DLD1 (cell line): ENCODE measurements around the gene PSMB9.

Source experiments
- in situ Hi-C: cut with HindIII; loops from 2 replicates; pipeline ENCODE4 v1.10.0; 2017; ENCODE audit warnings: low sequenced_read_pairs

Gene PSMB9

DNA sequence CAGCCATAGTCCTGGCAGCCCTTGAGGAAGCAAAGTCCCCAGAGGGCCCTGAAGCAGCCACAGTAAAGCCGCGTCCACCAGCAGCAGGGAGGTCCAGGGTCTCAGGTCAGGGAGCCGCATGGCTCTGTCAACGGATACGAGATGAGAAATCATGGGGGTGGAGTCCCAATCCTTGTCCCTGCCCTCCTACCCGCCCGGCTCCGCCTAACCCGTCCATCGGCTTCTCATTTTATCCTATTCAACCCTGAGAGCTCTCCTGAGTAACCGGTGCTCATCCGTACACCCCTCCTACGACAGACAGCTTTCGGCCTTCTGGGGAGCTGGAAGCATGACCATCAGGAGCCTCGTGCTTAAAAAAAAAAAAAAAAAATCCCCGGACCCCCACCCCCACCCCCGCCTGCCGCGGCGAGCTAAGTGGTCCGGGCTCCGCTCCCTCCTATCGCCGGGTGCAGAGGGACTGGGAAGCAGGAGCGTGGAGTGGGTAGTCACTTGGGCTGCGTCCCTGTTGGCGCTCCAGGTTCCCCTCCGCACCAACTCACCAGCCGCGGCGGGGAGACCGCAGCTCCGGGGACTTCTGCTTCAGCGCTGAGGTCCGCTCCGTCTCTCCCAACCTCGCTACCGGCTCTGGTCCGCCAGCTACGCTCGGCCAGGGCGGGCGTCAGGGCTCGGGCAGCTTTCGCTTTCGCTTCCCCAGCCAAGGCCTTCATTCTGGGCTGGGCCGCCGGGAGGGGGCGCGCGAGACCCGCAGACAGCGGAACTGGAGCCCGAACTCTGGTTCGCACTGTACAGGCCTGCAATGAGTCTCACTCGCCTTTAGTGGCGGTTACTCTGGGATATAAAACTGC, 15.7 kb upstream of the PSMB9 start, which contains the start of gene TAP2:
Gene TAP2, minus strand, starts transcription at position 626 of the 845 bp plus-strand sequence. Its CDS starts 506 bp downstream, at position 120.
- in situ Hi-C loops, result no loop called here

DNA sequence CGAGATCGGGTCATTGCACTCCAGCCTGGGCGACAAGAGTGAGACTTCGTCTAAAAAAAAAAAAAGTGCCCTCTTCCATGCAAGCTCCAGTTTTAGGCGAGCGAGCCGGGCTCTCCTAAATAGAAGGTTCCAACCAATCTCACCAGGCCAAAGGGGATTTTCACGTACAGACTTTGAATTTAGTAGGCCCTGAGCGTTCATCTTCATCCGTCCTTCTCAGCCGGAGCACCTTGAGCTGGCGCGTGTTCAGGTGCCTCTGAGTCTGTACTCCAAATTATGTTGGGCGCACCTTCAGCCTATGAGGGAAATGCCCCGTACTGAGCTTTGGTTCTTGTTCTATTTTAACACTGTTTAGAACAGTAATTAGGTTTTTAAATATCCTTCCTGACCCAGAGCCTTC, 14.6 kb upstream of the PSMB9 start:
- in situ Hi-C loops, result no loop called here

- in situ Hi-C loops, result loop anchor here (5.0 kb wide), 1 partner anchor 73 kb away; no protein-coding TSS in a partner anchor
These were observed 13.3 kb upstream of the PSMB9 start for GRCh38 chr6:32840604-32841246.

DNA sequence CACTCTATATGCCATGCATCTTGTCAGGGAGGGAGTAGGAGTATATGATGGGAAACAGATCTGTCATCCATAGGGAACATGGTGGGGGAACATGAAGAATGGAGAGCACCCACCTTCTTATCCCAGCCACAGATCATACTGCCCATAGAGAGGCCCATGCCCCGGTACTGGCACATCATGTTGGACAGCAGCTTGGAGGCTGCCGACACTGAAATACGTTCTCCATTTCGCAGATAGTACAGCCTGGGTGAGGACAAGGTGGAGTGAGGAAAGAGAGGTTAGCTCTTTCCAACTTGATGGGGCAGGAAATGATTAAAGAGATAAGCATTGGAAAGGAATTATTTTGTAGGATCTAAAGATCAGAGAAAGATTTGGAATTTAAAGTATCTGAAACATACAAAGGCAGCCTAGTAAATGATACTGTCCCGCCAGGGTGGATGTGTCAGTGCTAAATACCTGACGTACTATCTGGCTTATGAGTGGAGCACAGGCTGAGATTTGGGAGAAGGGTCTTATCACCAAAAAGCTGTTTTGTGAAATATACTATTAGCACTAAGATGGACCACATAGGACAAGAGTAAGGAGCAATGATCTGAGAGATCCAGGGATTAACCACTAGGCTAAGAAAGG, 11.9 kb upstream of the PSMB9 start:
- in situ Hi-C loops, result loop anchor here (5.0 kb wide), 1 partner anchor 75 kb away; no protein-coding TSS in a partner anchor

- in situ Hi-C loops, result loop anchor here (5.0 kb wide), 1 partner anchor 75 kb away; no protein-coding TSS in a partner anchor
These were observed 11.3 kb upstream of the PSMB9 start for GRCh38 chr6:32842690-32843089.

DNA sequence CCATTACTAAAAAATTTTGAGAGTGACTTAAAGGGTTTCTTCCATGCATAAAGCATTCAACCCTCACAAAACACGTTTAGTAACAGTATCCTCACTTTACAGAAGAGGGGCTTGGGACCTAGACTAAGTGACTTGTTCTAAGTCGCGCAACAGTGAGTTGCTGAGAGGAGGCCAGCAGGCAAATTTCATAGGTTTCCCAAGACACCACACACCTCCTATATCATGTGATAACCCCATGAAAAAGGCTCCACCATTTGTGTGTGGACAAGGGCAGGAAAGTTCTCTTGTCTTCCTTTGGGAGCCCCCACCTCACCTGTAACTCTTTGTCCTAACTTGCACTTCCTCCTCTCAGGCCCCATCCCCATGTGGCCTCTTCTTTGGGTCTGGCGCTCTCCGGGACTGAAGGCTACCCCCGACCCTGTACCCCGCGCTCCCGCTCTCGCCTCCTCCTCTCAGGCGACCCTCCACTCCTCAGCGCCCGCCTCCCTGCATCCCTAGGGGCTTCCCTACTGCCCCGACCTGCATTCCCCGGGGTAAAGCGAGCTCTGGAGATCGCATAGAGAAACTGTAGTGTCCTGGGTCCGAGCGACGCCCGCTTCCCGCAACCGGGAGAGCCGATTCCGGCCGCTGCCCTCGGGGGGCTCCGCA, 10.5 kb upstream of the PSMB9 start:
- in situ Hi-C loops, result loop anchor here (5.0 kb wide), 1 partner anchor 76 kb away; no protein-coding TSS in a partner anchor

GRCh38 chr6:32843979-32844838, 9.8 kb upstream of the PSMB9 start, which contains the start of gene PSMB8:
Gene PSMB8 (minus strand): TSS chr6:32844047. CDS start chr6:32843996, 51 bp downstream.
- in situ Hi-C loops, result loop anchor here (5.0 kb wide), 1 partner anchor 77 kb away; no protein-coding TSS in a partner anchor

DNA sequence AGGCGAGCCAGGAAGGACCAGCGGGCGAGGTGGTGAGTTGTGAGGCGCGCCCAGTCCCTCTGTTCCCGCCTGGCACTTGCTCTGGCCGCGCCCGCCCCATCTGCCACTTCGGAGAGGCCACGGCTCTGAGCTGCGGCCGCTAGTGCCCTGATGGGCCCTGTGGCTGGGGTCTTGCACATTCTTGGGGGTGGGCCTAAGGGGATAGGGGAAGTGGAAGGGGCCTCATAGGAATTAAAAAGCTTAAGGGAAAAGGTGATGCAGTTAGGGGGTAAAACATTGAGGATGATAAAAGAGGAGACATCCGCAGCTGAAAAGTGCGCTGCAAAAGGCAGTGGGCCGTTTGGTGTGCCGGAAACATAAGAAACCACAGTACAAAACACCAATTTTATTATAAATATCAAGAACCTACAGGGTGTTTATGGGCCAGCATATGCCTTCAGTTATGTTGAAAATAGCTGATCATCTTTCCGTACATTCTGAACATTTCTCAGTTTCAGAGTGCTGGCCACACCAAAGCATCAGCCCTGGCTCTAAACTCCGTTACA, 9.1 kb upstream of the PSMB9 start:
- in situ Hi-C loops, result loop anchor here (5.0 kb wide), 1 partner anchor 78 kb away; no protein-coding TSS in a partner anchor

GRCh38 chr6:32845384-32845884, 8.6 kb upstream of the PSMB9 start:
- in situ Hi-C loops, result no loop called here

DNA sequence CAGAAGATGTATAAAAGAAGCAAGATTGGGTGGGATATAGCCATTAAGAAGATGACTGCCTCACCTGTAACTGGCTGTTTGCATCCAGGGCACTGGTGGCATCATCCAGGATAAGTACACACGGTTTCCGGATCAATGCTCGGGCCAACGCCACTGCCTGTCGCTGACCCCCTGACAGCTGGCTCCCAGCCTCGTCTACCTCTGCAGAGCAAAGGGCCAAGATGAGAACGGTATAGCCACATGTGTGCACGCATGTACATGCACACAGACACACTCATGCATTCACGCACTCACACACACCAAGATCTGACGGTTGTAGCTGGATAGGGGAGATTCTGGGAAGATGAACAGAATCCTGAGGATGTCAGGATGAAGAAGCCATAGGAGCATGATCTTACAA, 7.0 kb upstream of the PSMB9 start:
- in situ Hi-C loops, result no loop called here

DNA sequence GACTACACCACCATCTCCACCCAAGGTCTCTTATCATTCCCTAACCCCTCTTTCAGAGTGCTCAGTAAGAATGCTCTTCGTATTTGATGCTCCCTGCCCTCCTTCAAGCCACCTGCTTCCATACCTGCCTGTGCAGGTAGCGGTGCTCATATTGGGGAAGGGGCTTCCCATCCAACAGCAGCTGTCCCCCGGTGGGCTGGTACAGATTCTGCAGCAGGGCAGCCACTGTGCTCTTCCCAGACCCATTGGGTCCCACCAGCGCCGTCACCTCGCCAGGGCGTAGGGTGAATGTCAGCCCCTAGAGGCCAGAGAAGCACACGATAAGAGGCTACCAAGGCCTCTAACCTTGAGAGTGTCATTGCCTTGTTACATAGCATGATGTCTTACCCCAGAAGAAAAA, 6.2 kb upstream of the PSMB9 start:
- in situ Hi-C loops, result no loop called here

DNA sequence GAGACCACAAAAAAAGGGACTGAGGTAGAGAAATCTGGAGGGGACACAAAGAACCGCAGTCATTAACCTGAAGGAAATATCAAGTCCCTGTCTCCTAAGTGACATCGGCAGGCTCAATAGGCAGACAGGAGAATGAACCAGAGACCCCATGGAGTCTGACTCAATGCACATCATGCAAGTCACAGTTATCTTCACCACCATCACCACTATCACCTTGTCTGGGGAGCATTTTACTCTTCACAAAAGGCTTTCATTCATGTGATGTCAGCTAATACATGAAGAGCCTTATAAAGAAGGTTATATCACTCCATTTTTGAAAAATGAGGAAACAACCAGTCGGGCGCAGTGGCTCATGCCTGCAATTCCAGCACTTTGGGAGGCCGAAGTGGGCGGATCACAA, 4.9 kb upstream of the PSMB9 start:
- in situ Hi-C loops, result no loop called here

GRCh38 chr6:32851025-32851424, 3.0 kb upstream of the PSMB9 start:
- in situ Hi-C loops, result no loop called here

DNA sequence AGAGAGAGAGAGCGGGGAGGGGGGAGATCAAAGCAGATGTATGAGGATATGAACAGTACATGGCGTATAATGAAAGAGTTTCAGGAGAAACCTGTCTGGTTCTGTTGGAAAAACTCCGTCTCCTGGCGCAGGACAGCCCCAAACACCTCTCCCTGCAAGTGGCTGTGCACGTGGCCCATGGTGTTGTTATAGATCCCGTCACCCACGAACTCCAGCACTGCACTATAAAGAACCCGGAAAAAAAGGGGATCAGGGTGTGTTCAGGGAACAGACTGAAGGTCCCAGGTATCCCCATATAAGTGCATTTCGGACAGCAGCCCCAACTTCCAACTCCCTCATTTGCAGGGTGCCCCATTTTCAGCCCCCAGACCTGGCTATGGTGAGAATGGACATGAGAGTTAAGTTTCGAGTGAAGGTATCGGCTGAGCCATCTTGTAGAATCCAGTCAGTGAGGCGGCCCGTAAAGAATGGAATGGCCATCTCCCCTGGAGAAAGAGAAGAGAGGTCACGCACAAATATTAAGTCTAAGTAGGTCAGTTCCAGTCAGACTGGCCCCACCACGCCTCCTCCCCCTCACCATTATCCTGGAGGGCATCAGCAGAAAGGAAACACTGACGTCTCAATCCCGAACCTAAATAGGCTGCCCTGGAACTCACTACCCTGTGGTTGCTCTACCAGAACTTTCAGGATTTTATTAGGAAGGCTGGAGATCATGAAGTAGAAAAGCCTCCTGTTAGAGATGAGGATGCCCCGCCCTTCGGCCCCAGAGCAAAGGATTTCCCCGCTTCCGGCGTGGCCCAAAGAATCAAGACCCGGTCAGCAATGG, 1.8 kb upstream of the PSMB9 start:
- in situ Hi-C loops, result no loop called here

DNA sequence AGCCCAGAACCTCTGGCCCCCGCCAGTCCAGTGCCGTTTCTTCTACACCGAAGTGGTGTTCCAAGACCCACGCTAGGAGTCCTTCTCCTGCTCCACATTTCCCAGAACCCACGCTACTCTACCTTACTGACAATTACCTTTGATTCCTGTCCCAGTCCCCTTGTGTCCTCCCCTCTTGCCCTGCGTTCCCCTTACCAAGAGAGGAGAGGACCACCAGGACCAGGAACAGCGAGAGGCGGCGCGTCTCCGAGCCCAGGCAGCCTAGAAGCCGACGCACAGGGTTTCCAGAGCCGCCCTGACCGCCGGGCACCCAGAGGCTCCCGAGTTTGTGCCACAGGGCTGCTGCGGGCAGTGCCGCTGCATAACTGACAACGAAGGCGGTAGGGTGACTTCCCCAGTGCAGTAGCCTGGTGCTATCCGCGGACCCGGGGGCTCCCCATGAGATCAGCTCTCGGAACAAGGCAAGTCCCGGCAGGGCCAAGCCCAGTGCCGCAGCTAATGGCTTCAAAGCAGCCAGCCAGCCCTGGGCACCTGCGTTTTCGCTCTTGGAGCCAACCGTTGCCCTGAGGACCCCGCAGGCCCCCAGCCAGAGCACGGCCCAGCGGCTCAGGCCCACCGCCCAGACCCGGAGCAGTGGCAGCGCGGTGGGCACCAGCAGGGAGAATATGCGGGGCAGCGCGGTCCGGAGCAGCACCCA, 1.0 kb upstream of the PSMB9 start:
- in situ Hi-C loops, result no loop called here

DNA sequence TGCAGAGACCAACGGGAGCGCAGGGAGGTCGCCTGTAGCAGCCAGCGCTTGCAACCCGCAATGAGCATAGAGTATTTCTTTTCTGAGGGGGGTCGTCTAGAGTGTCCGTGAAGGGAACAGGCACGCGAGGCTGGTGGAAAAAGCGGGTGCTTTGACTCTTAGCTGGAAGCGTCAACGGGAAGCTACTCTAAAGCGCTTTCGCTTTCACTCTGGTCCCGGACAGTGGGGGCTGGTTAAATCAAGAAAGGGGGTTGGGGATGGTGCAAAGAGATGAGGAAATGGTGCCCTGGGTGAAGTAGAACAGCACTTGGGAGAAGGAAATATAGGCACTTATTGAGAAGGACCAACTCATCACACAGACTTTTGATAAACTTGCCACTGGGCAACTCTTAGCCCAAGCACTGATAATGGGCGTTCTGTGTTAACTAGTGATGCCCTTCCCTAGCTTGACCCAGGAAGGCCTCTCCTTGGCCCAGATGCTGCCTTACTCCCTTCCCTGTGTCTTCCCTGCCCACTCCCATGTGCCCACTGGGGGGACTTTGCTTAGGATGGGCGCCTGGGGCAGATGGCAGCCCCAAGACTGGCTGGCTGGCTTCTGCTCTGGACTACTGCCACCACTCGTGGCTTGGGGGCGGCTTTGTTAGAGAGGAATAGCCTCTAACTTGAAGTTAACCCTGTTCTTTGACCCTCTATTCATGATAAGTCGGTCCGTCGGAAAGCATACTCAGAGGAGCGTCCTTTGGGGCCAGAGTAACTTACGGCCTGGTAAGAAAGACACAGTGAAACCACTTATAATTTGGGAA, 585 bp downstream of the PSMB9 start:
- in situ Hi-C loops, result no loop called here
